H1 (cell line): ENCODE measurements around the gene PARP16. TPM values are rescaled to one million over a fixed set of nuclear protein-coding genes. Genes with fewer than 3 reads are reported as not detected.

Experiments used
- CTCF ChIA-PET: fragments of 300-600 bp; sonication (Branson Sonifier 250); formaldehyde crosslinking; loops from one replicate; lab custom pipeline; 2021; ENCODE audit not compliant: partially characterized antibody; lab: Charles Lee
- POLR2A ChIA-PET: fragments of 300-600 bp; sonication (Branson Sonifier 250); formaldehyde crosslinking; loops from one replicate; lab custom pipeline; 2021; ENCODE audit warnings: inconsistent platforms; ENCODE audit not compliant: partially characterized antibody; lab: Charles Lee
- DNase-seq, 2 experiments: peaks; one replicate each; pipeline versions ENCODE4 v3.0.0 to v3.0.0-alpha.2; 2010 to 2022; ENCODE audit warnings: low spot score in 2 of 2, low read depth in 1 of 2, mixed read lengths in 1 of 2
- FAIRE-seq: peaks from 2 replicates; lab custom pipeline; 2011; peaks lifted over from hg19 to GRCh38; lab: Jason Lieb, UNC
- H2AFZ ChIP-seq: 2 replicates; pipeline ENCODE4 v1.8.1; 2012; ENCODE audit warnings: low read length, inconsistent platforms
- H2AK5ac ChIP-seq: 2 replicates; pipeline ENCODE4 v1.6.1; 2013; ENCODE audit warnings: low read depth, low read length
- H2BK120ac ChIP-seq: replicated peaks from 2 replicates; pipeline ENCODE3; 2013; ENCODE audit warnings: low read depth, low read length, inconsistent platforms
- H2BK12ac ChIP-seq: 2 replicates; pipeline ENCODE4 v1.6.1; 2013; ENCODE audit warnings: low read depth, low read length
- H2BK15ac ChIP-seq: 2 replicates; pipeline ENCODE4 v1.6.1; 2013; ENCODE audit warnings: low read length
- H2BK20ac ChIP-seq: 2 replicates; pipeline ENCODE4 v1.6.1; 2013; ENCODE audit warnings: low read length
- H2BK5ac ChIP-seq: 2 replicates; pipeline ENCODE4 v1.6.1; 2013; ENCODE audit warnings: low read depth, low read length
- H3K14ac ChIP-seq: 2 replicates; pipeline ENCODE4 v1.6.1; 2013; ENCODE audit warnings: inconsistent platforms; ENCODE audit not compliant: insufficient read length
- H3K18ac ChIP-seq: 2 replicates; pipeline ENCODE4 v1.6.1; 2013; ENCODE audit warnings: low read length; ENCODE audit errors: extremely low read depth
- H3K23ac ChIP-seq: 2 replicates; pipeline ENCODE4 v1.6.1; 2013; ENCODE audit warnings: inconsistent platforms; ENCODE audit not compliant: insufficient read length
- H3K23me2 ChIP-seq: 2 replicates; pipeline ENCODE4 v1.6.1; 2013; ENCODE audit warnings: low read depth, low read length
- H3K27ac ChIP-seq: 2 replicates; pipeline ENCODE4 v1.6.1; 2011; ENCODE audit warnings: low read depth, low read length, inconsistent platforms
- H3K27me3 ChIP-seq, 4 experiments: replicated peaks in 1 of 4; 1 replicate in 1 of 4; 2 replicates in 3 of 4; pipeline versions ENCODE4 v1.6.1 to v1.8.1; 2011 to 2013; ENCODE audit warnings: low read length in 3 of 4, mild to moderate bottlenecking in 3 of 4, inconsistent platforms in 2 of 4, mixed read lengths in 2 of 4, moderate library complexity in 1 of 4; ENCODE audit not compliant: control insufficient read depth in 3 of 4, insufficient read depth in 3 of 4; ENCODE audit errors: extremely low read depth in 1 of 4
- H3K36me3 ChIP-seq, 4 experiments: 2 replicates each; pipeline versions ENCODE4 v1.6.1 to v1.8.1; 2011 to 2013; ENCODE audit warnings: mild to moderate bottlenecking in 4 of 4, low read length in 3 of 4, moderate library complexity in 2 of 4, control low read depth in 1 of 4, inconsistent platforms in 1 of 4; ENCODE audit not compliant: insufficient read depth in 4 of 4, control insufficient read depth in 2 of 4
- H3K4ac ChIP-seq: replicated peaks from 2 replicates; pipeline ENCODE3; 2013; ENCODE audit warnings: low read length, low read depth, mixed read lengths, inconsistent platforms; ENCODE audit not compliant: insufficient read length
- H3K4me1 ChIP-seq, 4 experiments: replicated peaks in 1 of 4; 1 replicate in 1 of 4; 2 replicates in 3 of 4; pipeline versions ENCODE4 v1.6.1 to v1.8.1; 2011 to 2013; ENCODE audit warnings: low read length in 3 of 4, inconsistent platforms in 2 of 4, mixed read lengths in 1 of 4; ENCODE audit not compliant: insufficient read depth in 4 of 4, control insufficient read depth in 3 of 4
- H3K4me2 ChIP-seq, 2 experiments: 2 replicates each; pipeline versions ENCODE4 v1.6.1 to v1.8.1; 2011 to 2013; ENCODE audit warnings: low read depth in 2 of 2, low read length in 2 of 2, control low read depth in 1 of 2, inconsistent platforms in 1 of 2, mild to moderate bottlenecking in 1 of 2; ENCODE audit not compliant: insufficient read depth in 1 of 2
- H3K4me3 ChIP-seq, 4 experiments: fragments of 200-600, 300-600 bp in 1 of 4; sonication (generic), shearing (Covaris generic), sonication (Bioruptor Twin) in 1 of 4; 2 replicates each; pipeline versions ENCODE4 v1.5.1 to v1.8.1; 2011 to 2016; ENCODE audit warnings: low read length in 4 of 4, low read depth in 3 of 4, control low read depth in 2 of 4, inconsistent platforms in 2 of 4, mild to moderate bottlenecking in 2 of 4, mixed read lengths in 1 of 4, moderate library complexity in 1 of 4; ENCODE audit not compliant: insufficient read depth in 2 of 4; ENCODE audit errors: extremely low read depth in 1 of 4
- H3K56ac ChIP-seq: replicated peaks from 2 replicates; pipeline ENCODE3; 2013; ENCODE audit warnings: low read depth, mild to moderate bottlenecking, mixed read lengths, low read length, inconsistent platforms; ENCODE audit not compliant: insufficient read length
- H3K79me1 ChIP-seq: 2 replicates; pipeline ENCODE4 v1.6.1; 2013; ENCODE audit warnings: low read depth, low read length, control low read depth
- H3K79me2 ChIP-seq, 2 experiments: 2 replicates each; pipeline versions ENCODE4 v1.6.1 to v1.8.1; 2012 to 2013; ENCODE audit warnings: low read length in 2 of 2, mild to moderate bottlenecking in 2 of 2, inconsistent platforms in 1 of 2; ENCODE audit not compliant: insufficient read depth in 2 of 2, control insufficient read depth in 1 of 2
- H3K9ac ChIP-seq, 4 experiments: replicated peaks in 1 of 4; 1 replicate in 1 of 4; 2 replicates in 3 of 4; pipeline versions ENCODE4 v1.6.1 to v1.8.1; 2011 to 2013; ENCODE audit warnings: low read depth in 3 of 4, low read length in 3 of 4, control low read depth in 2 of 4, mild to moderate bottlenecking in 2 of 4, moderate library complexity in 2 of 4, inconsistent platforms in 1 of 4; ENCODE audit errors: extremely low read depth in 1 of 4
- H3K9me3 ChIP-seq, 2 experiments: 2 replicates each; pipeline versions ENCODE4 v1.6.1 to v1.8.1; 2012 to 2013; ENCODE audit warnings: mild to moderate bottlenecking in 2 of 2, moderate library complexity in 2 of 2, control low read depth in 1 of 2, inconsistent platforms in 1 of 2, low read depth in 1 of 2, low read length in 1 of 2, mixed read lengths in 1 of 2; ENCODE audit not compliant: insufficient read depth in 2 of 2
- H4K20me1 ChIP-seq, 2 experiments: replicated peaks in 1 of 2; 2 replicates each; pipeline versions ENCODE3 to v1.8.1; 2011 to 2013; ENCODE audit warnings: inconsistent platforms in 2 of 2, low read length in 2 of 2, mild to moderate bottlenecking in 1 of 2; ENCODE audit not compliant: insufficient read depth in 2 of 2, control insufficient read depth in 1 of 2
- H4K5ac ChIP-seq: 2 replicates; pipeline ENCODE4 v1.6.1; 2013; ENCODE audit warnings: low read length, low read depth, mixed read lengths, inconsistent platforms; ENCODE audit not compliant: insufficient read length
- H4K8ac ChIP-seq: 2 replicates; pipeline ENCODE4 v1.8.0; 2013; ENCODE audit warnings: mild to moderate bottlenecking, moderate library complexity, low read length, inconsistent platforms; ENCODE audit not compliant: insufficient read depth; ENCODE audit errors: extremely low read depth
- H4K91ac ChIP-seq: replicated peaks from 2 replicates; pipeline ENCODE3; 2013; ENCODE audit warnings: low read length, mixed read lengths, inconsistent platforms; ENCODE audit not compliant: insufficient read length
- BRCA1 ChIP-seq: IDR thresholded peaks from 2 replicates; pipeline ENCODE4 v1.6.1; 2012; ENCODE audit warnings: low read depth, low read length, improper control_type of control experiment
- CBX8 ChIP-seq: fragments of 300-800, 300-1000 bp; sonication (generic); IDR thresholded peaks from 2 replicates; pipeline ENCODE4 v1.7.1; 2016; ENCODE audit warnings: low read depth, low read length, borderline replicate concordance
- CHD1 ChIP-seq: IDR thresholded peaks from 2 replicates; pipeline ENCODE4 v1.6.1; 2012; ENCODE audit warnings: low read depth, low read length, improper control_type of control experiment
- FOSL1 ChIP-seq: IDR thresholded peaks from 2 replicates; pipeline ENCODE4 v1.6.1; 2011; ENCODE audit warnings: mild to moderate bottlenecking, low read depth, low read length, moderate library complexity; ENCODE audit not compliant: insufficient read depth
- HDAC6 ChIP-seq: IDR thresholded peaks from one replicate; pipeline ENCODE4 v1.7.1; 2012; ENCODE audit warnings: low read depth, mild to moderate bottlenecking, inconsistent platforms, low read length, moderate library complexity
- KDM5A ChIP-seq: fragments of 200-600 bp; IDR thresholded peaks from 2 replicates; pipeline ENCODE4 v1.7.1; 2012; ENCODE audit warnings: mild to moderate bottlenecking, low read length, inconsistent platforms, mixed read lengths
- PHF8 ChIP-seq: fragments of 200-600 bp; sonication (generic); conservative IDR thresholded peaks from 2 replicates; pipeline ENCODE4 v1.7.1; 2012; ENCODE audit warnings: low read depth, mild to moderate bottlenecking, inconsistent platforms, low read length, moderate library complexity
- POU5F1 ChIP-seq: IDR thresholded peaks from 2 replicates; pipeline ENCODE4 v1.6.1; 2011; ENCODE audit warnings: low read depth, mild to moderate bottlenecking, low read length, moderate library complexity
- RAD21 ChIP-seq, 2 experiments: IDR thresholded peaks in 1 of 2; conservative IDR thresholded peaks in 1 of 2; 2 replicates each; pipeline ENCODE4 v1.6.1; 2011; ENCODE audit warnings: low read depth in 2 of 2, low read length in 2 of 2, improper control_type of control experiment in 1 of 2, inconsistent platforms in 1 of 2, mild to moderate bottlenecking in 1 of 2, moderate library complexity in 1 of 2
- TAF1 ChIP-seq: IDR thresholded peaks from 2 replicates; pipeline ENCODE4 v1.6.1; 2011; ENCODE audit warnings: mild to moderate bottlenecking, low read depth, low read length
- TBP ChIP-seq: IDR thresholded peaks from 2 replicates; pipeline ENCODE4 v1.6.1; 2011; ENCODE audit warnings: low read depth, low read length, improper control_type of control experiment
- ZNF274 ChIP-seq: IDR thresholded peaks from 2 replicates; pipeline ENCODE4 v1.7.0; 2012; ENCODE audit warnings: low read length, borderline replicate concordance; ENCODE audit errors: extremely low read depth
- WGBS, 2 experiments: shearing (Covaris generic) in 1 of 2; methylation state at CpG; one replicate each; pipeline versions ENCODE4 v1.1.6 to v1.1.7; 2013 to 2015; ENCODE audit warnings: low lambda C conversion rate in 2 of 2, mixed read lengths in 2 of 2, inconsistent platforms in 1 of 2, low coverage in 1 of 2, missing lambda C conversion rate in 1 of 2; ENCODE audit not compliant: insufficient replicate concordance in 2 of 2, insufficient coverage in 1 of 2, insufficient read length in 1 of 2; ENCODE audit errors: extremely low coverage in 1 of 2, missing lambda C conversion rate in 1 of 2; 5-methylcytosine and 5-hydroxymethylcytosine counted together
- polyA plus RNA-seq, 7 experiments: library from polyadenylated mRNA; depleted of rRNA in 3 of 7; stranded (reverse) in 5 of 7; unstranded in 2 of 7; fragments of >200 nt in 5 of 7; fragments of 200-250 nt in 2 of 7; gene quantifications; 1 replicate in 5 of 7; 2 replicates in 1 of 7; 4 replicates in 1 of 7; pipeline versions ENCODE4 v1.2.1 to v1.2.3, GENCODE V29; 2011 to 2013; ENCODE audit warnings: missing spikeins in 2 of 7, mixed read lengths in 2 of 7
- total RNA-seq: library from RNA; stranded (reverse); fragmentation: NEBNext Ultra II Directional; extraction: Animal tissue kit (Norgen Biotek cat#: 25700); gene quantifications from 2 replicates; pipeline ENCODE4 v1.2.1, GENCODE V29; 2021

PARP16 gene
- total and polyA plus RNA-seq, 2 of the 8 experiments (the other 6 are each of a cell fraction or from before 2014, with no cell fraction given) = 3.7 to 5.0 TPM

GRCh38 chr15:65335278-65336055 is 48.8 kb upstream of the PARP16 start:
- H3K79me1 ChIP-seq = peaks cover 7% of the 10 kb centered on the region
- no peak overlapping the region for H3K23ac ChIP-seq
- H4K8ac ChIP-seq = no peak overlapping the region
- 93% methylated on average over 19 of the region's 19 CpGs; no CpG with 5 or more reads in 1 of the 2 experiments for WGBS, 2 experiments
- peak overlapping the region; percentile 9; the same call in 1 of the 2 replicates for H2BK5ac ChIP-seq
- peak overlapping the region; percentile 93; the same call in 1 of the 2 replicates for H3K18ac ChIP-seq
- no peak overlapping the region for H3K56ac ChIP-seq
- H2BK15ac ChIP-seq = peak overlapping the region; percentile 93
- no peak overlapping the region for H3K14ac ChIP-seq
- DNase-seq = no peak
- H3K4me1 ChIP-seq = peaks cover 20 to 48% (median 37%) of the 10 kb centered on the region in 4 experiments
- H3K9me3 ChIP-seq = no peaks in the 10 kb centered on the region
- peak overlapping the region in 1 of 2 experiments; percentile 6; a peak in 1 of 4 replicates for H3K4me2 ChIP-seq
- no peak overlapping the region for H3K9ac ChIP-seq
- H4K5ac ChIP-seq = no peak overlapping the region
- no peaks in the 10 kb centered on the region; a peak in 2 of 8 replicates for H3K36me3 ChIP-seq
- H4K91ac ChIP-seq = peak overlapping the region; percentile 52
- no peak for FAIRE-seq
- ChIA-PET POLR2A (interaction anchor here (0.6 to 3.7 kb wide), 12 partner anchors 9 to 173 kb away, joined by 3 to 20 read pairs (median 4); partner anchors contain the start of genes IGDCC3 and RNU5B-1), CTCF (interaction anchor here (0.6 to 5.5 kb wide), 17 partner anchors 9 to 86 kb away, joined by 3 to 50 read pairs (median 4); no protein-coding TSS in a partner anchor)
- no peaks in the 10 kb centered on the region for H3K79me2 ChIP-seq
- peak overlapping the region; percentile 4; the same call in 1 of the 2 replicates for H2BK12ac ChIP-seq
- H3K23me2 ChIP-seq = no peaks in the 10 kb centered on the region
- peaks cover 4 to 8% of the 10 kb centered on the region in 2 experiments for H4K20me1 ChIP-seq
- H3K27me3 ChIP-seq = no peaks in the 10 kb centered on the region
- no peak overlapping the region for H2BK120ac ChIP-seq
- H3K4ac ChIP-seq = no peak overlapping the region
- H2AFZ ChIP-seq = no peak overlapping the region
- peak overlapping the region; percentile 66; the same call in 1 of the 2 replicates for H2BK20ac ChIP-seq
- H3K27ac ChIP-seq = no peak overlapping the region
- no peak overlapping the region for H3K4me3 ChIP-seq
- H2AK5ac ChIP-seq = peak overlapping the region; percentile 4
- TF ChIP-seq BRCA1 (no peak), CBX8 (no peak), ZNF274 (no peak), TAF1 (no peak), POU5F1 (no peak), CHD1 (no peak), TBP (no peak), FOSL1 (no peak), PHF8 (no peak), KDM5A (no peak), RAD21 (IDR thresholded peaks at IDR 0.05 in 1 of 2, conservative IDR thresholded peaks at IDR 0.05 in 1 of 2; ENCODE audit: low read depth in 2 of 2, low read length in 2 of 2) (no peak), HDAC6 (no peak)
